WTC11 (cell line): ENCODE measurements around the gene SORL1.

Experiments used
- AFF4 ChIP-seq: sonication (generic); formaldehyde crosslinking; IDR thresholded peaks from 2 replicates; pipeline ENCODE4 v1.8.1; 2023; ENCODE audit warnings: mild to moderate bottlenecking, missing genetic modification reagents, borderline replicate concordance
- CREB1 ChIP-seq: sonication (generic); formaldehyde crosslinking; IDR thresholded peaks from 2 replicates; pipeline ENCODE4 v1.8.0; 2023; ENCODE audit warnings: mild to moderate bottlenecking, missing genetic modification reagents
- CTCF ChIP-seq: fragments of 200-600 bp; IDR thresholded peaks from 2 replicates; pipeline ENCODE4 v1.8.0; 2022; ENCODE audit warnings: antibody characterized with exemption
- FOXK1 ChIP-seq: sonication (generic); formaldehyde crosslinking; IDR thresholded peaks from 2 replicates; pipeline ENCODE4 v1.8.0; 2022; ENCODE audit warnings: mild to moderate bottlenecking, moderate library complexity, missing genetic modification reagents
- FOXP1 ChIP-seq: sonication (generic); formaldehyde crosslinking; IDR thresholded peaks from 2 replicates; pipeline ENCODE4 v1.8.0; 2022; ENCODE audit warnings: missing genetic modification reagents, mild to moderate bottlenecking, moderate library complexity, borderline replicate concordance
- FOXP4 ChIP-seq: sonication (generic); formaldehyde crosslinking; IDR thresholded peaks from 2 replicates; pipeline ENCODE4 v1.8.0; 2022; ENCODE audit warnings: mild to moderate bottlenecking, missing genetic modification reagents
- MYBL2 ChIP-seq: sonication (generic); formaldehyde crosslinking; IDR thresholded peaks from 2 replicates; pipeline ENCODE4 v1.8.1; 2023; ENCODE audit warnings: mild to moderate bottlenecking, moderate library complexity, missing genetic modification reagents
- NFYB ChIP-seq: sonication (generic); formaldehyde crosslinking; conservative IDR thresholded peaks from 2 replicates; pipeline ENCODE4 v1.8.0; 2022; ENCODE audit warnings: low read depth, missing genetic modification reagents
- NR1H2 ChIP-seq: sonication (generic); formaldehyde crosslinking; IDR thresholded peaks from 2 replicates; pipeline ENCODE4 v1.9.0; 2021; ENCODE audit warnings: mild to moderate bottlenecking, moderate library complexity, missing genetic modification reagents
- USF1 ChIP-seq: sonication (generic); formaldehyde crosslinking; IDR thresholded peaks from 2 replicates; pipeline ENCODE4 v1.8.0; 2022; ENCODE audit warnings: mild to moderate bottlenecking, missing genetic modification reagents
- ZBTB21 ChIP-seq: sonication (generic); formaldehyde crosslinking; IDR thresholded peaks from 2 replicates; pipeline ENCODE4 v1.8.1; 2023; ENCODE audit warnings: mild to moderate bottlenecking, missing genetic modification reagents, borderline replicate concordance
- ZNF281 ChIP-seq: sonication (generic); formaldehyde crosslinking; IDR thresholded peaks from 2 replicates; pipeline ENCODE4 v1.8.0; 2023; ENCODE audit warnings: mild to moderate bottlenecking, missing genetic modification reagents
- ZNF416 ChIP-seq: fragments of 250-450 bp; sonication (Bioruptor Pico); IDR thresholded peaks from 2 replicates; pipeline ENCODE4 v1.9.0; 2021; ENCODE audit warnings: mild to moderate bottlenecking, inconsistent platforms

GRCh38 chr11:121488641-121489040, 36.5 kb downstream of the SORL1 start:
- TF ChIP-seq CTCF (no peak), ZNF416 (CRISPR knock-in tag) (no peak), AFF4 (CRISPR knock-in tag) (no peak), CREB1 (CRISPR knock-in tag) (no peak), MYBL2 (CRISPR knock-in tag) (no peak), NR1H2 (CRISPR knock-in tag) (no peak), NFYB (no peak), FOXK1 (CRISPR knock-in tag) (no peak), USF1 (CRISPR knock-in tag) (no peak), ZNF281 (CRISPR knock-in tag) (no peak), FOXP4 (CRISPR knock-in tag) (no peak), FOXP1 (CRISPR knock-in tag) (no peak), ZBTB21 (CRISPR knock-in tag) (no peak)
